WTC11 (cell line): ENCODE results near the gene MAGI2. TPM values are rescaled to one million over a fixed set of nuclear protein-coding genes. Genes with fewer than 3 reads are reported as not detected.
"Not testable (repeated sequence)": the region's sequence is repeated elsewhere in the genome, so short reads cannot be mapped to it uniquely, and the experiment has no call there.

Experiments used
- ATAC-seq: fragments of 200-7000 bp; cut with Tn5 transposase; 2 replicates; pipeline ENCODE4 v1.10.0; 2021; ENCODE audit warnings: mild to moderate bottlenecking, moderate library complexity
- CTCF ChIA-PET: fragments of 300-600 bp; sonication (Branson Sonifier 250); formaldehyde crosslinking; loops from one replicate; lab custom pipeline; 2021; ENCODE audit warnings: antibody characterized with exemption; lab: Charles Lee
- POLR2A ChIA-PET: fragments of 350-600 bp; sonication (Branson Sonifier 250); formaldehyde crosslinking; loops from one replicate; lab custom pipeline; 2021; ENCODE audit warnings: antibody characterized with exemption; lab: Charles Lee
- DNase-seq: peaks from one replicate; pipeline ENCODE4 v3.0.0; 2021; ENCODE audit warnings: low spot score
- H3K27ac Mint-ChIP-seq: 2 replicates; pipeline ENCODE4 v1.8.0; 2021; ENCODE audit warnings: mixed read lengths
- H3K27me3 Mint-ChIP-seq: 2 replicates; pipeline ENCODE4 v1.8.0; 2021; ENCODE audit warnings: low read depth, mild to moderate bottlenecking, moderate library complexity, mixed read lengths
- H3K36me3 Mint-ChIP-seq: 2 replicates; pipeline ENCODE4 v1.8.0; 2021; ENCODE audit warnings: mixed read lengths
- H3K4me1 Mint-ChIP-seq: 2 replicates; pipeline ENCODE4 v1.8.0; 2022; ENCODE audit warnings: mixed read lengths
- H3K4me3 Mint-ChIP-seq: 2 replicates; pipeline ENCODE4 v1.8.0; 2021; ENCODE audit warnings: mild to moderate bottlenecking, moderate library complexity, mixed read lengths
- H3K9me3 Mint-ChIP-seq: 2 replicates; pipeline ENCODE4 v1.8.0; 2021; ENCODE audit warnings: mixed read lengths
- ATF6 ChIP-seq: sonication (generic); formaldehyde crosslinking; IDR thresholded peaks from 2 replicates; pipeline ENCODE4 v1.8.1; 2023; ENCODE audit warnings: mild to moderate bottlenecking, missing genetic modification reagents
- CDX4 ChIP-seq: fragments of 250-450 bp; sonication (Bioruptor Pico); IDR thresholded peaks from 2 replicates; pipeline ENCODE4 v1.9.0; 2021; ENCODE audit warnings: moderate library complexity, mild to moderate bottlenecking, inconsistent platforms, borderline replicate concordance
- CTCF ChIP-seq: fragments of 200-600 bp; IDR thresholded peaks from 2 replicates; pipeline ENCODE4 v1.8.0; 2022; ENCODE audit warnings: antibody characterized with exemption
- E2F4 ChIP-seq: sonication (generic); formaldehyde crosslinking; IDR thresholded peaks from 2 replicates; pipeline ENCODE4 v1.8.1; 2022; ENCODE audit warnings: low read depth, mild to moderate bottlenecking, moderate library complexity, missing genetic modification reagents, borderline replicate concordance
- FOXK1 ChIP-seq: sonication (generic); formaldehyde crosslinking; IDR thresholded peaks from 2 replicates; pipeline ENCODE4 v1.8.0; 2022; ENCODE audit warnings: mild to moderate bottlenecking, moderate library complexity, missing genetic modification reagents
- FOXP1 ChIP-seq: sonication (generic); formaldehyde crosslinking; IDR thresholded peaks from 2 replicates; pipeline ENCODE4 v1.8.0; 2022; ENCODE audit warnings: missing genetic modification reagents, mild to moderate bottlenecking, moderate library complexity, borderline replicate concordance
- GRHL2 ChIP-seq: fragments of 250-450 bp; sonication (Bioruptor Pico); IDR thresholded peaks from 2 replicates; pipeline ENCODE4 v1.8.0; 2022; ENCODE audit warnings: mild to moderate bottlenecking, moderate library complexity; ENCODE audit not compliant: insufficient replicate concordance, severe bottlenecking
- JUN ChIP-seq: sonication (generic); formaldehyde crosslinking; IDR thresholded peaks from 2 replicates; pipeline ENCODE4 v1.8.0; 2023; ENCODE audit warnings: mild to moderate bottlenecking, missing genetic modification reagents
- MYBL2 ChIP-seq: sonication (generic); formaldehyde crosslinking; IDR thresholded peaks from 2 replicates; pipeline ENCODE4 v1.8.1; 2023; ENCODE audit warnings: mild to moderate bottlenecking, moderate library complexity, missing genetic modification reagents
- PRDM15 ChIP-seq: sonication (generic); formaldehyde crosslinking; IDR thresholded peaks from 2 replicates; pipeline ENCODE4 v1.8.0; 2022; ENCODE audit warnings: missing genetic modification reagents
- PRRX2 ChIP-seq: fragments of 250-450 bp; sonication (Bioruptor Pico); IDR thresholded peaks from 2 replicates; pipeline ENCODE4 v1.8.0; 2021; ENCODE audit warnings: mild to moderate bottlenecking
- RELA ChIP-seq: sonication (generic); formaldehyde crosslinking; IDR thresholded peaks from 2 replicates; pipeline ENCODE4 v1.8.1; 2022; ENCODE audit warnings: missing genetic modification reagents, mild to moderate bottlenecking, borderline replicate concordance
- SP1 ChIP-seq: sonication (generic); formaldehyde crosslinking; conservative IDR thresholded peaks from 2 replicates; pipeline ENCODE4 v1.8.1; 2022; ENCODE audit warnings: missing genetic modification reagents
- ZBTB21 ChIP-seq: sonication (generic); formaldehyde crosslinking; IDR thresholded peaks from 2 replicates; pipeline ENCODE4 v1.8.1; 2023; ENCODE audit warnings: mild to moderate bottlenecking, missing genetic modification reagents, borderline replicate concordance
- ZMAT4 ChIP-seq: fragments of 250-450 bp; sonication (Bioruptor Pico); IDR thresholded peaks from 2 replicates; pipeline ENCODE4 v1.9.0; 2021; ENCODE audit warnings: mild to moderate bottlenecking
- ZNF281 ChIP-seq: sonication (generic); formaldehyde crosslinking; IDR thresholded peaks from 2 replicates; pipeline ENCODE4 v1.8.0; 2023; ENCODE audit warnings: mild to moderate bottlenecking, missing genetic modification reagents
- ZNF396 ChIP-seq: fragments of 250-450 bp; sonication (Bioruptor Pico); IDR thresholded peaks from 2 replicates; pipeline ENCODE4 v1.8.0; 2021; ENCODE audit warnings: mild to moderate bottlenecking, moderate library complexity, borderline replicate concordance
- total RNA-seq: library from RNA; stranded (reverse); gene quantifications from 3 replicates; pipeline ENCODE4 v1.2.3, GENCODE V29; 2021

MAGI2 gene
- total RNA-seq, 1 experiment from 2014 or later: 26.6 TPM

GRCh38 chr7:78323118-78323517 lies 1130.3 kb downstream of the MAGI2 start:
- ATAC-seq: no peak
- H3K4me1 Mint-ChIP-seq: peaks cover 18% of the 10 kb centered on the region
- no peak for DNase-seq
- TF ChIP-seq FOXK1 (CRISPR knock-in tag) (no peak), ATF6 (CRISPR knock-in tag) (no peak), PRDM15 (CRISPR knock-in tag) (no peak), MYBL2 (no peak), E2F4 (CRISPR knock-in tag) (no peak), CDX4 (no peak), ZBTB21 (CRISPR knock-in tag) (no peak), GRHL2 (CRISPR knock-in tag) (no peak)
- peaks cover 9% of the 10 kb centered on the region; the same call in 1 of the 2 replicates for H3K9me3 Mint-ChIP-seq
- peaks cover 3% of the 10 kb centered on the region for H3K36me3 Mint-ChIP-seq
- no peak overlapping the region for H3K4me3 Mint-ChIP-seq
- H3K27ac Mint-ChIP-seq: no peak overlapping the region
- no peaks in the 10 kb centered on the region for H3K27me3 Mint-ChIP-seq
- POLR2A ChIA-PET: no interaction called here
- CTCF ChIA-PET: no interaction called here

- H3K36me3 Mint-ChIP-seq, H3K9me3 Mint-ChIP-seq, POLR2A ChIA-PET, H3K27ac Mint-ChIP-seq, DNase-seq, ATAC-seq, H3K4me3 Mint-ChIP-seq, CTCF ChIA-PET, H3K27me3 Mint-ChIP-seq: not testable (repeated sequence)
- H3K4me1 Mint-ChIP-seq: peaks cover 19% of the 10 kb centered on the region
These were observed 1131.2 kb downstream of the MAGI2 start for GRCh38 chr7:78322231-78322630.

- POLR2A ChIA-PET: no interaction called here
- peaks cover 3% of the 10 kb centered on the region for H3K36me3 Mint-ChIP-seq
- peaks cover 8% of the 10 kb centered on the region; the same call in 1 of the 2 replicates for H3K9me3 Mint-ChIP-seq
- TF ChIP-seq JUN (CRISPR knock-in tag): no peak
- TF ChIP-seq ZNF396: no peak
- TF ChIP-seq SP1 (CRISPR knock-in tag): no peak
- no peak for TF ChIP-seq CTCF
- TF ChIP-seq RELA (CRISPR knock-in tag): no peak
- no peak for TF ChIP-seq PRRX2
- TF ChIP-seq ZBTB21 (CRISPR knock-in tag): no peak
- TF ChIP-seq ZMAT4: no peak
- no peak for TF ChIP-seq ZNF281
- TF ChIP-seq FOXP1 (CRISPR knock-in tag): no peak
- no peak overlapping the region for H3K27ac Mint-ChIP-seq
- no peak for DNase-seq
- CTCF ChIA-PET: no interaction called here
- no peak overlapping the region for H3K4me3 Mint-ChIP-seq
- no peak for ATAC-seq
- no peaks in the 10 kb centered on the region for H3K27me3 Mint-ChIP-seq
- peaks cover 19% of the 10 kb centered on the region for H3K4me1 Mint-ChIP-seq
These were observed 1136.1 kb downstream of the MAGI2 start for GRCh38 chr7:78317371-78317770.
